DND-41 (cell line): Measurements from ENCODE around the gene HS2ST1.

Experiments
- ATAC-seq: fragments of 200-7000 bp; cut with Tn5 transposase; 3 replicates; pipeline ENCODE4 v1.9.1; 2021; ENCODE audit warnings: low read depth; ENCODE audit not compliant: insufficient read depth
- DNase-seq: peaks from one replicate; pipeline ENCODE4 v3.0.0-alpha.2; 2020
- H2AFZ ChIP-seq: 2 replicates; pipeline ENCODE4 v1.6.0; 2012; ENCODE audit warnings: low read depth, low read length
- H3K27ac ChIP-seq: 2 replicates; pipeline ENCODE4 v1.5.1; 2012; ENCODE audit warnings: low read length, inconsistent platforms
- H3K27me3 ChIP-seq: fragments of 200-600 bp; sonication (generic); 2 replicates; pipeline ENCODE4 v1.6.0; 2012; ENCODE audit warnings: low read length, mild to moderate bottlenecking, inconsistent platforms; ENCODE audit not compliant: insufficient read depth, poor library complexity
- H3K36me3 ChIP-seq: 2 replicates; pipeline ENCODE4 v1.5.1; 2012; ENCODE audit warnings: low read length, inconsistent platforms; ENCODE audit not compliant: insufficient read depth
- H3K4me1 ChIP-seq: 2 replicates; pipeline ENCODE4 v1.5.1; 2012; ENCODE audit warnings: mild to moderate bottlenecking, low read length; ENCODE audit not compliant: insufficient read depth
- H3K4me2 ChIP-seq: 2 replicates; pipeline ENCODE4 v1.6.0; 2012; ENCODE audit warnings: mild to moderate bottlenecking, moderate library complexity, low read length, inconsistent platforms; ENCODE audit not compliant: insufficient read depth
- H3K4me3 ChIP-seq, 2 experiments: fragments of 200-600 bp in 1 of 2; shearing (Covaris generic) in 1 of 2; 2 replicates each; pipeline ENCODE4 v1.5.1; 2012 to 2016; ENCODE audit warnings: inconsistent platforms in 2 of 2, low read length in 2 of 2, mild to moderate bottlenecking in 2 of 2, low read depth in 1 of 2, moderate library complexity in 1 of 2
- H3K79me2 ChIP-seq: 2 replicates; pipeline ENCODE4 v1.6.0; 2012; ENCODE audit warnings: low read length, inconsistent platforms; ENCODE audit not compliant: insufficient read depth
- H3K9ac ChIP-seq: 2 replicates; pipeline ENCODE4 v1.6.0; 2012; ENCODE audit warnings: low read depth, mild to moderate bottlenecking, inconsistent platforms, low read length, moderate library complexity
- H3K9me3 ChIP-seq: 2 replicates; pipeline ENCODE4 v1.5.1; 2012; ENCODE audit warnings: low read length, moderate library complexity, mild to moderate bottlenecking, inconsistent platforms; ENCODE audit not compliant: insufficient read depth, severe bottlenecking
- H4K20me1 ChIP-seq: 2 replicates; pipeline ENCODE4 v1.6.0; 2012; ENCODE audit warnings: low read length; ENCODE audit not compliant: insufficient read depth
- CTCF ChIP-seq: IDR thresholded peaks from 2 replicates; pipeline ENCODE4 v1.5.1; 2012; ENCODE audit warnings: borderline replicate concordance, low read length, moderate library complexity, mild to moderate bottlenecking; ENCODE audit not compliant: poor library complexity, severe bottlenecking; ENCODE audit errors: extremely low read depth
- EZH2 ChIP-seq: IDR thresholded peaks from 3 replicates; pipeline ENCODE4 v1.6.1; 2012; ENCODE audit warnings: borderline replicate concordance, low read depth, mild to moderate bottlenecking, moderate library complexity, low read length, inconsistent platforms; ENCODE audit not compliant: severe bottlenecking

Gene HS2ST1

GRCh38 chr1:86906419-86906818 lies 8.0 kb upstream of the HS2ST1 start:
- H3K27ac ChIP-seq: no peak overlapping the region
- peaks cover 68% of the 10 kb centered on the region for H3K36me3 ChIP-seq

GRCh38 chr1:86912281-86912900 lies 2.0 kb upstream of the HS2ST1 start:
- Histone ChIP-seq H3K9ac (peak overlapping the region; percentile 84), H4K20me1 (peaks cover 41% of the 10 kb centered on the region), H3K79me2 (peaks cover 92% of the 10 kb centered on the region), H3K4me2 (peak overlapping the region; percentile 75), H3K4me3 (peak overlapping the region; percentile 83 to 86; a peak in 3 of 4 replicates), H3K4me1 (peaks cover 39% of the 10 kb centered on the region), H3K27me3 (no peaks in the 10 kb centered on the region), H3K36me3 (peaks cover 26% of the 10 kb centered on the region), H2AFZ (no peak overlapping the region), H3K27ac (peak overlapping the region; percentile 95; the same call in 1 of the 2 replicates), H3K9me3 (no peaks in the 10 kb centered on the region)
- DNase-seq (no peak), ATAC-seq (no peak)
- TF ChIP-seq EZH2: no peak
- TF ChIP-seq CTCF: no peak

More at GRCh38 chr1:86906419-86906818, 8.0 kb upstream of the HS2ST1 start:
- Histone ChIP-seq H3K4me3 (no peak overlapping the region), H3K9ac (no peak overlapping the region), H3K9me3 (no peaks in the 10 kb centered on the region), H3K79me2 (peaks cover 100% of the 10 kb centered on the region), H3K4me2 (no peak overlapping the region), H3K4me1 (peaks cover 4% of the 10 kb centered on the region; the same call in 1 of the 2 replicates), H3K27me3 (no peaks in the 10 kb centered on the region), H2AFZ (no peak overlapping the region), H4K20me1 (peaks cover 32% of the 10 kb centered on the region)
- DNase-seq (no peak), ATAC-seq (no peak)
- TF ChIP-seq CTCF: no peak
- no peak for TF ChIP-seq EZH2

GRCh38 chr1:86913399-86913895 lies 988 bp upstream of the HS2ST1 start:
- Histone ChIP-seq H2AFZ (peak overlapping the region; percentile 94), H4K20me1 (peaks cover 36% of the 10 kb centered on the region), H3K9me3 (no peaks in the 10 kb centered on the region), H3K4me3 (peak overlapping the region; percentile 83 to 86), H3K9ac (peak overlapping the region; percentile 84), H3K36me3 (peaks cover 16% of the 10 kb centered on the region), H3K4me2 (peak overlapping the region; percentile 75), H3K79me2 (peaks cover 92% of the 10 kb centered on the region), H3K27me3 (no peaks in the 10 kb centered on the region), H3K27ac (peak overlapping the region; percentile 95), H3K4me1 (peaks cover 43% of the 10 kb centered on the region)
- peak; percentile 42 for DNase-seq
- TF ChIP-seq EZH2: no peak
- TF ChIP-seq CTCF: no peak
- ATAC-seq: no peak
